Endothelial cell of umbilical vein (primary cell): Measurements from ENCODE around the gene PTTG1. TPM values are rescaled to one million over a fixed set of nuclear protein-coding genes. Genes with fewer than 3 reads are reported as not detected.

ENCODE experiments used
- BruUV-seq: library from RNA; stranded (reverse); fragments of 400-500 nt; replicated peaks from 2 replicates; lab custom pipeline; 2021; lab: Mats Ljungman, UMichigan
- CTCF ChIA-PET: fragments of 300-600, 350-600 bp; sonication (Branson Sonifier 250); formaldehyde crosslinking; loops from one replicate; lab custom pipeline; 2021; ENCODE audit warnings: antibody characterized with exemption, inconsistent platforms; lab: Charles Lee
- POLR2A ChIA-PET: fragments of 300-600, 350-600 bp; sonication (Branson Sonifier 250); formaldehyde crosslinking; loops from one replicate; lab custom pipeline; 2021; ENCODE audit warnings: antibody characterized with exemption, inconsistent platforms; lab: Charles Lee
- DNase-seq: peaks from one replicate; pipeline ENCODE4 v3.0.0-alpha.2; 2011; ENCODE audit warnings: low read depth, low spot score
- FAIRE-seq: peaks from 2 replicates; lab custom pipeline; 2011; peaks lifted over from hg19 to GRCh38; lab: Jason Lieb, UNC
- H2AFZ ChIP-seq: 2 replicates; pipeline ENCODE4 v1.6.0; 2012; ENCODE audit warnings: low read depth, low read length, control low read depth, inconsistent platforms
- H3K27ac ChIP-seq: 2 replicates; pipeline ENCODE4 v1.5.1; 2011; ENCODE audit warnings: low read depth, mild to moderate bottlenecking, control low read depth, low read length, moderate library complexity; ENCODE audit not compliant: insufficient read depth
- H3K27me3 ChIP-seq, 2 experiments: 2 replicates each; pipeline versions ENCODE4 v1.6.0 to v1.6.1; 2011; ENCODE audit warnings: low read length in 2 of 2, mixed read lengths in 1 of 2; ENCODE audit not compliant: control insufficient read depth in 2 of 2, insufficient read depth in 2 of 2
- H3K36me3 ChIP-seq, 2 experiments: 2 replicates in 1 of 2; 3 replicates in 1 of 2; pipeline ENCODE4 v1.5.1; 2011; ENCODE audit warnings: low read length in 2 of 2, mild to moderate bottlenecking in 1 of 2, moderate library complexity in 1 of 2; ENCODE audit not compliant: control insufficient read depth in 2 of 2, insufficient read depth in 2 of 2; ENCODE audit errors: extremely low read depth in 1 of 2
- H3K4me1 ChIP-seq: 3 replicates; pipeline ENCODE4 v1.5.1; 2011; ENCODE audit warnings: mild to moderate bottlenecking, low read length; ENCODE audit not compliant: control insufficient read depth, insufficient read depth; ENCODE audit errors: extremely low read depth
- H3K4me2 ChIP-seq: 2 replicates; pipeline ENCODE4 v1.6.1; 2011; ENCODE audit warnings: low read length, control low read depth, mixed read lengths; ENCODE audit not compliant: insufficient read depth
- H3K4me3 ChIP-seq, 3 experiments: fragments of 200-600 bp in 1 of 3; sonication (generic), shearing (Covaris generic) in 1 of 3; replicated peaks in 1 of 3; 2 replicates each; pipeline ENCODE4 v1.5.1; 2011 to 2016; ENCODE audit warnings: control low read depth in 3 of 3, low read length in 3 of 3, mild to moderate bottlenecking in 2 of 3, inconsistent platforms in 1 of 3, low read depth in 1 of 3, moderate library complexity in 1 of 3; ENCODE audit not compliant: insufficient read depth in 1 of 3
- H3K79me2 ChIP-seq: 2 replicates; pipeline ENCODE4 v1.6.0; 2012; ENCODE audit warnings: low read length, inconsistent platforms; ENCODE audit not compliant: control insufficient read depth, insufficient read depth
- H3K9ac ChIP-seq: replicated peaks from 2 replicates; pipeline ENCODE3; 2011; ENCODE audit warnings: low read length, control low read depth; ENCODE audit not compliant: insufficient read depth; ENCODE audit errors: extremely low read depth
- H3K9me1 ChIP-seq: replicated peaks from 3 replicates; pipeline ENCODE4 v1.6.0; 2011; ENCODE audit warnings: mild to moderate bottlenecking, low read length; ENCODE audit not compliant: control insufficient read depth, insufficient read depth; ENCODE audit errors: extremely low read depth
- H3K9me3 ChIP-seq: replicated peaks from 2 replicates; pipeline ENCODE4 v1.5.1; 2012; ENCODE audit warnings: low read length, inconsistent platforms; ENCODE audit not compliant: control insufficient read depth, insufficient read depth
- H4K20me1 ChIP-seq: replicated peaks from 2 replicates; pipeline ENCODE3; 2011; ENCODE audit warnings: mild to moderate bottlenecking, low read length; ENCODE audit not compliant: control insufficient read depth, insufficient read depth; ENCODE audit errors: extremely low read depth
- EZH2 ChIP-seq: IDR thresholded peaks from 2 replicates; pipeline ENCODE4 v1.6.1; 2012; ENCODE audit warnings: borderline replicate concordance, low read depth, mild to moderate bottlenecking, moderate library complexity, low read length, inconsistent platforms; ENCODE audit not compliant: severe bottlenecking
- GATA2 ChIP-seq: IDR thresholded peaks from 2 replicates; pipeline ENCODE4 v1.7.0; 2011; ENCODE audit warnings: low read depth, mild to moderate bottlenecking, moderate library complexity, mixed read lengths, low read length; ENCODE audit not compliant: insufficient read length, insufficient read depth
- JUN ChIP-seq: IDR thresholded peaks from 2 replicates; pipeline ENCODE4 v1.6.1; 2011; ENCODE audit warnings: borderline replicate concordance, low read depth; ENCODE audit not compliant: insufficient read length, insufficient read depth
- MYC ChIP-seq: IDR thresholded peaks from one replicate; pipeline ENCODE4 v1.6.1; 2011; ENCODE audit warnings: mild to moderate bottlenecking, low read depth, low read length
- POLR2A ChIP-seq: IDR thresholded peaks from 2 replicates; pipeline ENCODE4 v1.6.1; 2012; ENCODE audit warnings: low read depth, mild to moderate bottlenecking, control low read depth, low read length
- POLR2AphosphoS5 ChIP-seq: IDR thresholded peaks from 2 replicates; pipeline ENCODE4 v1.6.1; 2012; ENCODE audit warnings: low read depth, mild to moderate bottlenecking, control low read depth, low read length, moderate library complexity; ENCODE audit not compliant: insufficient read depth
- dilution Hi-C: fragments of 300-500 bp; cut with MboI; formaldehyde crosslinking; loops from one replicate; pipeline ENCODE4 v1.15.0; 2019; ENCODE audit warnings: low sequenced_read_pairs; ENCODE audit not compliant: extremely low pct_ligation_motif_present
- intact Hi-C: fragments of 100-400 bp; cut with micrococcal nuclease; formaldehyde crosslinking; loops from one replicate; pipeline ENCODE4 v1.10.0; 2022
- polyA plus RNA-seq, 4 experiments: library from polyadenylated mRNA; depleted of rRNA in 3 of 4; stranded (reverse) in 3 of 4; unstranded in 1 of 4; fragments of >200 nt; gene quantifications; 2 replicates each; pipeline versions ENCODE4 v1.2.1 to v1.2.3, GENCODE V29; 2011 to 2012; ENCODE audit warnings: missing spikeins in 1 of 4
- total RNA-seq: library from RNA; stranded (reverse); gene quantifications from 2 replicates; pipeline ENCODE4 v1.2.3, GENCODE V29; 2021
- TF ChIP-seq, protein P1 (sequence below): IDR thresholded peaks from 2 replicates; pipeline ENCODE4 v1.6.1; 2011; ENCODE audit not compliant: insufficient read depth, insufficient read length
- TF ChIP-seq, protein P2 (sequence below), 2 donors: IDR thresholded peaks; 1 replicate in 1 of 2; 2 replicates in 1 of 2; pipeline ENCODE4 v1.5.1; 2011; ENCODE audit warnings: low read length in 2 of 2, mild to moderate bottlenecking in 2 of 2, moderate library complexity in 2 of 2, control low read depth in 1 of 2, inconsistent platforms in 1 of 2, low read depth in 1 of 2; ENCODE audit not compliant: insufficient read depth in 1 of 2; ENCODE audit errors: extremely low read depth in 1 of 2

The PTTG1 gene
- total and polyA plus RNA-seq, 2 donors (not counting 3 experiments of a cell fraction or from before 2014, with no cell fraction given): 140 to 157 TPM

DNA sequence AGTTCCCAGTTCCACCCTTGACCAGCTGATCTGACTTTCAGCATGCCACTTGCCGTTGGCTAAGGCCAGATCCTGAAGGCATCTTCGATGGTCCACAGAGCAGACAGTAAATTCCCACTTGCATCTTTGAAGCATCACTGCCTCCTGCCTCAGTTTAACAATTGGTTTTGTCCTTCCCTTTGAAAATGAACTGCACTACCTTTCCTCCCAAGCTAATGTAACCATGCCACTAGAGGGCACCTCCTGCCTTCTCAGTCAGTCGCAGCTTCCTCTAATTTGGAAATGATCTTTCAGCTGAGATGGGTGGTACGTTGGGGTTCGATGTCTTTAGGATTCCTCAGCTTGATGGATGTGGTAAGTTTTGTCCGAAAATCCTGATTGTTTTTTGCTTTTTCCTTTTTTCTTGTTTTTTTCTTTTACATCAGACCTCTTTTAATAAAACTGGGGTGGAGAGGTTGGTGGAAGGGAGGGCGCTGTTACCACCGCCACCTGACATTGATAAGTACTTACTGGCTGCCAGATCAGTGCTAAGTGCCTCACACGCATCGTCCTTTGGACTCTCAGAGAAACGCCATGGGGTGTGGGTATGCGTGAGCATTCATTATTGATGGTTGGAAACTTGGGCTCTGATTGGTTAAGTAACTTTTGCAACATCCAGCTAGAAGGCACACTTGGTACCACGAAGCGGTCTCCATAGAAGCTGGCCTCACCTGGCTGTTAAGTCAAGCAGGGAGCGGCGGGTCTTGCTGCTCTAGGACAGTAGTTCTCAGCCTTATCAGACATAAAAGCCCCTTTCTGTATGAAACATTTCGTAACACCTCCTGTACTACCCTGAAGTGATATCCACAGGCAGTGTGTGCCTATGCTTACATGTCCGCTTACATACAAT is 16.9 kb downstream of the PTTG1 start:
- peak; percentile 94 for FAIRE-seq
- no peaks in the 10 kb centered on the region for H3K9me3 ChIP-seq
- no peak overlapping the region for H3K27ac ChIP-seq
- intact Hi-C loops: loop anchor here (1.0 to 5.0 kb wide), 5 partner anchors 12 to 1108 kb away; partner anchors contain the start of gene GABRB2
- H3K9me1 ChIP-seq: no peaks in the 10 kb centered on the region
- ChIA-PET CTCF (interaction anchor here (0.6 to 4.0 kb wide), 29 partner anchors 9 to 1403 kb away, joined by 3 to 117 read pairs (median 8); partner anchors contain the start of genes PTTG1 and SLU7), POLR2A (no interaction called here)
- BruUV-seq: no TSS peak
- no peaks in the 10 kb centered on the region for H4K20me1 ChIP-seq
- dilution Hi-C loops: no loop called here
- H2AFZ ChIP-seq: peak overlapping the region; percentile 69
- peak overlapping the region; percentile 83 for H3K4me2 ChIP-seq
- peak overlapping the region; percentile 11 for H3K9ac ChIP-seq
- no peaks in the 10 kb centered on the region for H3K79me2 ChIP-seq
- DNase-seq: peak; percentile 79
- H3K36me3 ChIP-seq: no peaks in the 10 kb centered on the region
- peaks cover 0 to 6% of the 10 kb centered on the region in 2 experiments for H3K27me3 ChIP-seq
- no peak for TF ChIP-seq POLR2AphosphoS5
- TF ChIP-seq EZH2: no peak
- no peak for TF ChIP-seq POLR2A
- TF ChIP-seq JUN: no peak
- TF ChIP-seq, protein P1, sequence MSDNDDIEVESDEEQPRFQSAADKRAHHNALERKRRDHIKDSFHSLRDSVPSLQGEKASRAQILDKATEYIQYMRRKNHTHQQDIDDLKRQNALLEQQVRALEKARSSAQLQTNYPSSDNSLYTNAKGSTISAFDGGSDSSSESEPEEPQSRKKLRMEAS: no peak
- no peak for TF ChIP-seq MYC
- TF ChIP-seq, protein P2, sequence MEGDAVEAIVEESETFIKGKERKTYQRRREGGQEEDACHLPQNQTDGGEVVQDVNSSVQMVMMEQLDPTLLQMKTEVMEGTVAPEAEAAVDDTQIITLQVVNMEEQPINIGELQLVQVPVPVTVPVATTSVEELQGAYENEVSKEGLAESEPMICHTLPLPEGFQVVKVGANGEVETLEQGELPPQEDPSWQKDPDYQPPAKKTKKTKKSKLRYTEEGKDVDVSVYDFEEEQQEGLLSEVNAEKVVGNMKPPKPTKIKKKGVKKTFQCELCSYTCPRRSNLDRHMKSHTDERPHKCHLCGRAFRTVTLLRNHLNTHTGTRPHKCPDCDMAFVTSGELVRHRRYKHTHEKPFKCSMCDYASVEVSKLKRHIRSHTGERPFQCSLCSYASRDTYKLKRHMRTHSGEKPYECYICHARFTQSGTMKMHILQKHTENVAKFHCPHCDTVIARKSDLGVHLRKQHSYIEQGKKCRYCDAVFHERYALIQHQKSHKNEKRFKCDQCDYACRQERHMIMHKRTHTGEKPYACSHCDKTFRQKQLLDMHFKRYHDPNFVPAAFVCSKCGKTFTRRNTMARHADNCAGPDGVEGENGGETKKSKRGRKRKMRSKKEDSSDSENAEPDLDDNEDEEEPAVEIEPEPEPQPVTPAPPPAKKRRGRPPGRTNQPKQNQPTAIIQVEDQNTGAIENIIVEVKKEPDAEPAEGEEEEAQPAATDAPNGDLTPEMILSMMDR (IDR thresholded peaks at IDR 0.05; ENCODE audit: extremely low read depth in 1 of 2, insufficient read depth in 1 of 2, low read depth in 1 of 2, low read length in 2 of 2): peak; percentile 73 to 78
- no peak for TF ChIP-seq GATA2
- peaks cover 10% of the 10 kb centered on the region for H3K4me1 ChIP-seq
- peak overlapping the region in 2 of 3 experiments; percentile 8 to 34 for H3K4me3 ChIP-seq
